HCEC 1CT (cell line): ENCODE measurements around the gene ENG.
"Not testable (repeated sequence)": the region's sequence is repeated elsewhere in the genome, so short reads cannot be mapped to it uniquely, and the experiment has no call there.

Experiments used
- DNase-seq: peaks from one replicate; pipeline ENCODE4 v3.0.0-alpha.2; 2017

The ENG gene

GRCh38 chr9:127790094-127790855 is 64.2 kb downstream of the ENG start:
- no peak for DNase-seq

- DNase-seq, result no peak
Observed at GRCh38 chr9:127789179-127789578, 65.3 kb downstream of the ENG start.

GRCh38 chr9:127788337-127789011 is 66.0 kb downstream of the ENG start:
- DNase-seq, result no peak

GRCh38 chr9:127786773-127787104 is 67.7 kb downstream of the ENG start:
- DNase-seq, result peak; percentile 24

GRCh38 chr9:127785933-127786772 is 68.3 kb downstream of the ENG start, which contains the start of gene CDK9:
Gene CDK9, plus strand, starts transcription at chr9:127786034. Its CDS starts 115 bp downstream, at chr9:127786149.
- DNase-seq, result peak; percentile 89

- peak; percentile 68 for DNase-seq
Observed at GRCh38 chr9:127785023-127785932, 69.2 kb downstream of the ENG start.

- no peak for DNase-seq
Observed at GRCh38 chr9:127783111-127784008, 71.1 kb downstream of the ENG start.

- no peak for DNase-seq
Observed at GRCh38 chr9:127781806-127782205, 72.7 kb downstream of the ENG start.

- DNase-seq, result not testable (repeated sequence)
Observed at GRCh38 chr9:127780909-127781308, 73.5 kb downstream of the ENG start.

GRCh38 chr9:127780126-127780885 is 74.2 kb downstream of the ENG start:
- DNase-seq, result no peak

- DNase-seq, result no peak
Observed at GRCh38 chr9:127779136-127779981, 75.1 kb downstream of the ENG start.

- no peak for DNase-seq
Observed at GRCh38 chr9:127778280-127779135, 76.0 kb downstream of the ENG start, which contains the start of gene SH2D3C. Gene SH2D3C, minus strand, starts transcription at chr9:127778666. Its CDS starts 39 bp downstream, at chr9:127778627.

- DNase-seq, result no peak
Observed at GRCh38 chr9:127777368-127777980, 77.0 kb downstream of the ENG start.

- DNase-seq, result no peak
Observed at GRCh38 chr9:127776924-127777289, 77.6 kb downstream of the ENG start.

GRCh38 chr9:127776195-127776923 is 78.1 kb downstream of the ENG start:
- no peak for DNase-seq

- DNase-seq, result no peak
Observed at GRCh38 chr9:127773981-127774380, 80.5 kb downstream of the ENG start.

GRCh38 chr9:127773272-127773671 is 81.2 kb downstream of the ENG start:
- DNase-seq, result no peak
